Measurements from ENCODE around the gene SLC38A11. TPM values are rescaled to one million over a fixed set of nuclear protein-coding genes. Genes with fewer than 3 reads are reported as not detected.

SLC38A11 gene
- total and polyA plus RNA-seq, 10 of the 15 experiments (the other 5 are each of a cell fraction or from before 2014, with no cell fraction given), result not detected

- no peak for TF ChIP-seq KAT2A (conservative IDR thresholded peaks at IDR 0.05; ENCODE audit: control insufficient read depth, low read depth, low read length)
- TF ChIP-seq JUNB (IDR thresholded peaks at IDR 0.05), result no peak
- TF ChIP-seq E4F1 (IDR thresholded peaks at IDR 0.05; ENCODE audit: borderline replicate concordance, partially characterized antibody), result no peak
- TF ChIP-seq LARP7 (IDR thresholded peaks at IDR 0.05), result no peak
- TF ChIP-seq BACH1 (IDR thresholded peaks at IDR 0.05; ENCODE audit: borderline replicate concordance), result no peak
Observed at GRCh38 chr2:164932377-164932776, 22.9 kb downstream of the SLC38A11 start (continued).

GRCh38 chr2:164928101-164928673 lies 27.1 kb downstream of the SLC38A11 start:
- intact Hi-C loops (cut with micrococcal nuclease; ENCODE audit: unreplicated experiment) (no loop called here), in situ Hi-C loops (cut with MboI) (no loop called here)
- ATAC-seq (no peak), FAIRE-seq (no peak), DNase-seq (ENCODE audit: low read depth, low spot score) (no peak)
- ChIA-PET SMC1A (ENCODE audit: uncharacterized antibody, unreplicated experiment) (no interaction called here), CTCF (interaction anchor here (0.6 kb wide), 1 partner anchor 61 kb away, joined by 3 read pairs; no protein-coding TSS in a partner anchor), POLR2A (no interaction called here), RAD21 (ENCODE audit: unreplicated experiment) (no interaction called here)
- TF ChIP-seq NFXL1 (IDR thresholded peaks at IDR 0.05; ENCODE audit: borderline replicate concordance) (no peak), SMARCA5 (IDR thresholded peaks at IDR 0.05) (no peak), RAD51 (IDR thresholded peaks at IDR 0.05) (no peak), ZBTB40 (IDR thresholded peaks at IDR 0.05; ENCODE audit: borderline replicate concordance) (no peak), EED (IDR thresholded peaks at IDR 0.05; ENCODE audit: low read depth) (no peak)
- H3K9me3 ChIP-seq (replicated peaks; ENCODE audit: control insufficient read depth, insufficient read depth, low read length), result no peaks in the 10 kb centered on the region
- H3K79me2 ChIP-seq (ENCODE audit: control insufficient read depth, insufficient read depth, low read length), result no peaks in the 10 kb centered on the region
- no peak overlapping the region for H2AFZ ChIP-seq (ENCODE audit: control insufficient read depth, low read depth, low read length)
- no peak overlapping the region for H3K4me3 ChIP-seq
- no peaks in the 10 kb centered on the region for H3K4me1 ChIP-seq (ENCODE audit: control insufficient read depth, insufficient read depth, low read length)
- H3K36me3 ChIP-seq (ENCODE audit: control insufficient read depth in 2 of 2, insufficient read depth in 2 of 2, low read length in 1 of 2), result no peaks in the 10 kb centered on the region
- no peak overlapping the region for H3K9ac ChIP-seq (ENCODE audit: control insufficient read depth, insufficient read depth, low read length)
- no peaks in the 10 kb centered on the region for H3K27me3 ChIP-seq (replicated peaks in 1 of 2; ENCODE audit: control insufficient read depth in 2 of 2, insufficient read depth in 2 of 2, low read length in 1 of 2)
- no peak overlapping the region for H3K27ac ChIP-seq (ENCODE audit: control insufficient read depth, insufficient read depth)
- BruUV-seq (replicated peaks), result no TSS peak
- H4K20me1 ChIP-seq (ENCODE audit: control insufficient read depth, insufficient read depth), result no peaks in the 10 kb centered on the region
- H3K4me2 ChIP-seq (ENCODE audit: control insufficient read depth, insufficient read depth), result no peak overlapping the region
